ENCODE measurements around the gene EEFSEC.

- TF ChIP-seq CTCF (optimal IDR thresholded peaks at IDR 0.05 in 1 of 3, IDR thresholded peaks at IDR 0.05 in 1 of 3, conservative IDR thresholded peaks at IDR 0.05 in 1 of 3; ENCODE audit: extremely low read depth in 1 of 3, insufficient read depth in 2 of 3, low read length in 3 of 3) (no peak), EZH2 (IDR thresholded peaks at IDR 0.05; ENCODE audit: low read length) (no peak)
Observed at GRCh38 chr3:128173849-128174248, 20.6 kb downstream of the EEFSEC start.
